Measurements from ENCODE around the gene ITPKB.
"Not testable (repeated sequence)": the region's sequence is repeated elsewhere in the genome, so short reads cannot be mapped to it uniquely, and the experiment has no call there.

ITPKB gene

GRCh38 chr1:226738995-226739695 is at the start of gene ITPKB:
Gene ITPKB, minus strand, starts transcription at chr1:226739282. Its CDS starts 1,824 bp downstream, at chr1:226737458.
- DNase-seq (ENCODE audit: low spot score), result peak; percentile 71

DNA sequence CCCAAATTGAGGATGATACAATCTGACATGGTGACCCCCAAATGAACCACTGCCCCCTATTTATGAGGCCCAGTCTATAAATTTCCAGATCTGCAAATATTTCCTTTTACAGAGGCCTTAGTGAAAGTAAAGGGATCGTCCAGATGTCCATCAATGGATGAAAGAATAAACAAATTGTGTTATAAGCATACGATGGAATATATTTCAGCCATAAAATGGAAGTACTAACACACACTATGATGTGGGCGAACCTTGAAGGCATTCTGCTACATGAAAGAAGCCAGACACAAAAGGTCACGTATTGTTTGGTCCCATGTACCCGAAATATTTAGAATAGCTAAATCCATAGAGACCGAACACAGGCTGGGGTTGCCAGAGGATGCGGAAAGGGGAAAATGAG is 48.6 kb upstream of the ITPKB start:
- DNase-seq (ENCODE audit: low spot score), result no peak

DNA sequence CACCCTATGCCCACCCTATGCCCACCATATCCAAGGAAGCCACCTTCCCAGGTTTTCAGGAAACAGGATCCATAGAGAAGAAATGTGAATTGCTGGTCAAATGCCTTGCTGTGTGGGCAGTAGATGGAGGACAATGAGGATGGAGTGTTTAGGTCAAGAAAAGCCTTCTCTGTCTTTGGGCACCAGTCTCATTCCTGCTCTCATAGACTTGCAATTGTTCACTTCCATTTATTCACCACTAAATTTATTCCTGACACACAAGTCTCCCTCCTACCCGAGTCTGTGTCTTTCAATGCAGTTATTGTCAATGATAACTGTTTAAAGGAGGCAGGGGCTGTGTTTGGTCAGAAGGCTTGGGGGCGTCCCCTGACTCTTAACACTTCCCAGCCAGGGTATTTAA is 48.0 kb upstream of the ITPKB start:
- no peak for DNase-seq (ENCODE audit: low spot score)

DNA sequence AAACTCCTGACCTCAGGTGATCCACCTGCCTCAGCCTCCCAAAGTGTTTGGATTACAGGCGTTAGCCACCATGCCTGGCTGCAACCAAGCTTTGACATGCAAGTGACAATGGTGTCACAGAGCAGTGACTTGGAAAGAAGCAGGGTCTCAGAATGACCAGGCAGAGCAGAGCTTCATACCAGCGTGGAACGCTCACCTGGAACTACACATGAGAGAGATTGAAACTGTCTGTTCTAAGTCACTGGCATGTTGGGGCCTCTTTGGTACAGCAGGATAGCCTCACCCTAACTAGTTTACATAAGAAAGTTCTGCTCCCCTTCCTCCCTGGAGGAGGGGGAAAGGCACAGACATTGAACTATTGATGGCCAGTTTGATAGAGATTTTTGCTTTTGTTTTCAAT is 47.5 kb upstream of the ITPKB start:
- peak; percentile 6 for DNase-seq (ENCODE audit: low spot score)

DNA sequence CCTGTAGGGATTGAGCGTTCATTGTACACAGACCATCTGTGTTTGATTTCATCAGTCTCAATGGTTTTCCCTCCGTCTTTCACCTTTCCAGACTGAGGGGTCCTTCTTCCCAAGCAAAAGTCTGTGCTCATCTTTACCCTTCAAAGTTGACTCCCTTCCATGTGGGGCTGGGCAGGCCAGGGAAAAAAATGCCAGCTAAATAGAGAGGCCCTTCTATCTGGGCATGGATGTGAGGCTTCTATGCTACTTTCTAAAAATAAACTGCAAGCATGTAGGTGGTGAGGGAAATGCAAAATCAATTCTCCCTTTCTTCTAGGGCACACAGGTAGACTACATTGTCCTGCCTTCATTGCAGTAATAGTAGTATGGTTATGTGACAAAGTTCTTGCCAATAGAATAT is 46.7 kb upstream of the ITPKB start:
- no peak for DNase-seq (ENCODE audit: low spot score)

DNA sequence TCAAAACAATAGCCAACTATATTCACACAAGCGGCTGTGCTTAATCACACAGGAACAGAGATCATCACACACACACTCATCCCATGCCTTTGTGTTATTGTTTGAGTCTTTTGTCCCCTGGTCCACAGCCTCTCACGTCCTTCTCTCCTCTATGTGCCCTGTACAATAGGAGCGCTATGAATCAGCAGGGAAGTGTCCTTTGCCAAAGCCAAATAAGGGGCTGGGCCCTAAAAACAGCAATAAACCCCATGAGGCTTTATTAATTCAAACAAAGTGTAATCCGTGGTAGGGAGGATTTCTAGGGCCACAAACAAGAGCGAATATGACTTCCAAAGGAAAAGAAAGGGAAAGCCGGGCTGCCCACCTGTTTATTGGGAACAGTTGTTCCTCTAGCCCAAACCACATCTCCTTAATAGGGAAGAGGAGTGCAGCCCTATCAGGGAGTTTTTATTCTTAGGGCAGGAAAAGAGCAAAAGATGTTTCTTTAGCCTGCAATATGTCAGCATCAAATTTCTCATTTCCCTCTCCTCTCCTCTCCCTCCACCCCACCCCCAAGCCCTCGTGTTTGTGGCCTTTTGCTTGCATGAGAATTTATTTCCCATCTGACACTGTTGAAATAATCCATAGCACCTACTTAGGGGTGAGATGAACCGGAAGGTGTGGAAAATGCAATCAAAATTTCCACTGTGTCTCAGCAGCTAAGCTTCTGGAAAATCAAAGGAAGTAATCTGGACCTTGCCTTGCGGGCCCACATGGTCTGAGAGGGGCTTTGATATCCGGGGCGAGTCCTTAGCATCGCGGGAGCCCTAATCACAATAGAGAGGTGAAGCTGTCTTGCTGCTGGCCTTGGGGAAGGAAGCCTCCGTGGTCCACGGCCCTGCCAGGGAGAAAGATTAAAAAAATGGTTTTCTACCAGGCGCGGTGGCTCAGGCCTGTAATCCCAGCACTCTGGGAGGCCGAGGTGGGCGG is 45.3 kb upstream of the ITPKB start:
- DNase-seq (ENCODE audit: low spot score), result no peak

DNA sequence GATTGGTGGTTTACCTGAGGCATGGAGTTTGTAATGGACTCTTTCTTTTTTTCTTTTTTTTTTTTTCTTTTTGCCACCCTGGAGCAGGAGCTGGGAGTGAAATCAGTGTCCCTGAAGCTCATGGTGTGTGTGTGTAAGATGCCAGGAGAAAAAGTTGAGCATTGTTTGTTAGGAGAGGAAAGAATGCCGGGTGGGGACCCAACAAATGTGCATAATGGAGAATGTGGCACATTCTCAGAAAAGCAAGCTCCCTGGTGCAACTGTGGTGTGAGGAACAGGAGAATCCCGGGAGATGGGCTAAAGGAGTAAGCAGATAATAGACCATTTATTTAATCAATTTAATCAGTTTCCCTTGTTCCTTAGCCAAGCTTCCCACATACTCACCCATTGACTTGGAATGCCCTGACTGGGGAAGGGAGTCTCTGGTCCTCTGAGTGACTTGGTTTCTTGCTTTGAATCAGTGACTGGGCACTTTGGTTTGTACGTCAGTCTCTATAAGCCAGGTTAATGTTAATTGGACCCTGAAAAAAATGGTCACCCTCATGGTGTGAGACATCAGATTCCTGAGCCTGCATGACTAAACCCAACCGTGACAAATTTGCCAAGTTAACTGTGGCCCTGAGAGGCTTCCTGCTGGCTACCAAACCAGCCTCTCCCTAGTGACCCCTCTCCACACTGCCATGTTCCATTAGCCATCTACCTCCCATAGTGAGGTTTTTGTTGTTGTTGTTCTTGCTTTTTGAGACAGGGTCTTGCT is 43.9 kb upstream of the ITPKB start:
- DNase-seq (ENCODE audit: low spot score), result no peak

GRCh38 chr1:226781937-226782609 is 43.0 kb upstream of the ITPKB start:
- DNase-seq (ENCODE audit: low spot score), result no peak

DNA sequence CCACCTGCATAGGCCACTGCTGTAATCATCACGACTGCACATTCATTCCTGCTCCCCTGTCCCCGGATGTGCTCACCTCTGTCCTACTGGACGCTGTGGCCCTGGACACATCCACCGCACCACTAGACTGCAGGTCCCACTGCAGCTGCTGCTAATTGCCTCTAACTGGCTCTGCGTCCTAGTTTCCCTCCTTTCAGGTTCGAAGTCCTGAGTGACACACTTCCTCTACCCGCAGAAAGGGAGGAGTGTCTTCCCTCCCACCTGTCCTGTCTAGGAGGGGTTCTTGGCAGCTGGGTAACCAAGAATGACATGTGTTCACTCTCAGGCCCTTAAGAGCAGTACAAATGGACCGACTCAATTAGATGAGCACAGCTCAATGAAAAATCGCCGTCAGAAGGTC is 40.5 kb upstream of the ITPKB start:
- no peak for DNase-seq (ENCODE audit: low spot score)

GRCh38 chr1:226778657-226779058 is 39.6 kb upstream of the ITPKB start:
- no peak for DNase-seq (ENCODE audit: low spot score)

GRCh38 chr1:226776975-226777374 is 37.9 kb upstream of the ITPKB start:
- DNase-seq (ENCODE audit: low spot score), result no peak

DNA sequence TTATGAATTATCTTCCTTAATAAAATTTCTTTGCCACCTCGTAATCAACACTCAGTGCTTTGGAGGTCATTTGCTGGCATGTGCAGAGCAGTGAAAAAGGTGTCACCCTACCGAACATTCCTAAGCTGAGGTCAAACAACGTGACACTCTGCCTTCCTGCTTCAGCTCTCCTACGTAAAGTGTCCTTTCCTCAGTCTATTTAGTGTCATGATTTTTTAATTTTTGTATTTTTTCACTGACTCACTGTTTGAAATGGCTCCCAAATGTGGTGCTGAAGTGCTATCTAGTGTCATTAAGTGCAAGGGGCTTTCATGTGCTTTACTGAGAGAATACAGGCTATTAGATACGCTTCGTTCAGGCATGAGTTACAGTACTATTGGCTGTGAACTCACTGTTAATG is 37.0 kb upstream of the ITPKB start:
- no peak for DNase-seq (ENCODE audit: low spot score)

GRCh38 chr1:226772446-226773139 is 33.5 kb upstream of the ITPKB start:
- no peak for DNase-seq (ENCODE audit: low spot score)

- not testable (repeated sequence) for DNase-seq (ENCODE audit: low spot score)
These were observed 28.1 kb upstream of the ITPKB start for GRCh38 chr1:226767170-226767569.

GRCh38 chr1:226766565-226766964 is 27.5 kb upstream of the ITPKB start:
- DNase-seq (ENCODE audit: low spot score), result no peak

DNA sequence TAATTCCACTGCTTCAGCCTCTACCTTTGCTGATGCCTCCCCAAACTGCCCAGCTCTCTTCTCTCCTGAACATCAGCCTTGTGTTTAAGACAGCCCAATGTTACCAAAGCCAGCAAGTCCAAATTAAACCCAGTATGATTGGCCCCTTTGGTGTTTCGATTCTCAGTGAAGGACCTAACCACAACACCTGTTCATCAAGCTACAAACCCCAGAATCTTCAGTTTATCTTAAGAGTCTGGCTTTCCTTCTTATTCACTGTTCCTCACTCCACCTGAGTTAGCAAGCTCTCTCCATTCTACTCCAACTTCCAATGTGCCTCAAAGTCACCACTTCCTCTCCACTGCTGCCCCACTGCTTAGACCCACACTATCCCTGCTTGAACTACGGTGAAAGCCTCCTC is 25.5 kb upstream of the ITPKB start:
- DNase-seq (ENCODE audit: low spot score), result peak; percentile 6

DNA sequence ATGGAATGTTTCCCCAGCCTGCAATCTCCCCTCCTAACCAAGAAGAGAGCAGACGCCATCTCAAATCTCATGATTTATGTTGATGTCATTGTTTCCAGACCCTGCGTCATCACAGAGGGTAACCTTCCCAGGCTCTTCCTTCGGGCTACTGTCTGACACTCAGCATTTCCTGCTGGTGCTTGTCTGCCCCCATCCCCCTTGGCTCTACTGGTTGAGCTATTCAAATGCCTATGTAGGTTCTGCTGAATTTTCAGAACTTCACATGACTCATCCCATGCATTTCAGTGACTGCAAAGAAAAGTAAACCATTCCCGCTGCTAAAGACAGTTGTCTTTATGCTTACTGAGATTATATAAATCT is 24.8 kb upstream of the ITPKB start:
- DNase-seq (ENCODE audit: low spot score), result peak; percentile 37

DNA sequence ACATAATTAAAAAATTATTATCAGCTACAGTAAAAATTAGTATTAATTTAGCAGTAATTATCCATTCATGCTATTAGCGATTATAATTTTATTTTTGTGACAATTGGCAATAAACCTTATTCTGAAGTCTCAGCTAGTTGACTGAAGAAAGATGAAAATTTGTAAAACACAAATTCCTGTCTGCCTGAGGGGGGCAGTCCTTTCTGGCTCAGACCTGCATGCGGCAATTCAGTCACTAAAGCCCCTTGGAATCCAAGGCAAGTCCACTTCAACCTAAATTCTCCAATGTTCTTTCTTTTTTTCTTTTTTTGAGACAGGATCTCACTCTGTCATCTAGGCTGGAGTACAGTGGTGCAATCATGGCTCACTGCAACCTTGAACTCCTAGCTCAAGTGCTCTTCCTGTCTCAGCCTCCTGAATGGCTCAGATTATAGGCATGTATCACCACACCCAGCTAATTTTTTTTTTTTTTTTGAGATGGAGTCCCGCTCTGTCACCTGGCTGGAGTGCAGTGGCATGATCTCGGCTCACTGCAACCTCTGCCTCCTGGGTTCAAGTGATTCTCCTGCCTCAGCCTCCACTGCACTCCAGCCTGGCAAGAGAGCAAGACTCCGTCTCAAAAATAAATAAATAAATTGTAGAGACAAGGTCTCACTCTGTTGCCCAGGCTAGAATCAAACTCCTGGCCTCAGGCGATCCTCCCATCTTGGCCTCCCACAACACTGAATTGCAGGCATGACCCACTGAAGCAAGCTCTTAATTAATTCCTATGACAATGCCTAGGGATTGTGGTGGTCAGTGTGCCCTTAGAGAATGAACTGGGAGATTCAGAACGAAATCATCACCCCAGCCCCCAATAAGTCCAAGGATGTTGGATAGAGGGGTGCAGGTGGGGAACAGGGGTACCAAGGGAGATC is 24.2 kb upstream of the ITPKB start:
- no peak for DNase-seq (ENCODE audit: low spot score)

- no peak for DNase-seq (ENCODE audit: low spot score)
These were observed 23.0 kb upstream of the ITPKB start for GRCh38 chr1:226762055-226762454.

DNA sequence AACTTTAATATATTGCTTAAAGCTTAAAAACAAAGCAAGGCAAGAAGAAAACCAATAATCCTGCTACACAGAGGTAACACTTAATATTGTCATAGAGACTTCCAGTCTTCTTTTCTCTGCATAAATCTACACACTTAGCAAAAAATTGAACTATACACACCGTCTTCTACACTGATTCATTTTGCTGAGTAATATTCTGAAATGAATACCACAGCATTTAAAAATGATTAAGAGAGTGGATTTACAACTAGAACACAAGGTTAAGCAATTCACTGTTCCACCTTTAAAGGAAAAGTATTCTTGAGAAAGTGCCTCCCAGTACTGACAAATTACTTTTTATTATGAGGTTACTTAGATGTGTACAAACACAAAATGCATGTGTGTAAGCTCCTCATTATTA is 22.2 kb upstream of the ITPKB start:
- DNase-seq (ENCODE audit: low spot score), result no peak
